OCI-LY7 (cell line): ENCODE results near the gene SCAMP2. TPM values are rescaled to one million over a fixed set of nuclear protein-coding genes. Genes with fewer than 3 reads are reported as not detected.

Source experiments
- BruUV-seq: library from RNA; stranded (reverse); fragments of 400-500 nt; replicated peaks from 2 replicates; lab custom pipeline; 2021; lab: Mats Ljungman, UMichigan
- CTCF ChIA-PET: fragments of 300-600 bp; sonication (Branson Sonifier 250); formaldehyde crosslinking; loops from one replicate; lab custom pipeline; 2022; ENCODE audit warnings: antibody characterized with exemption; ENCODE audit not compliant: unreplicated experiment; lab: Charles Lee
- POLR2A ChIA-PET: fragments of 300-600 bp; sonication (Branson Sonifier 250); formaldehyde crosslinking; loops from one replicate; lab custom pipeline; 2022; ENCODE audit warnings: antibody characterized with exemption; lab: Charles Lee
- DNase-seq: peaks from one replicate; pipeline ENCODE4 v3.0.0-alpha.2; 2015; ENCODE audit warnings: low spot score
- H2AFZ ChIP-seq: fragments of 200-600 bp; sonication (generic), shearing (Covaris generic); 2 replicates; pipeline ENCODE4 v1.6.1; 2014; ENCODE audit warnings: mild to moderate bottlenecking, antibody characterized with exemption, low read length, moderate library complexity
- H3K27ac ChIP-seq: fragments of 200-600 bp; sonication (generic); 2 replicates; pipeline ENCODE4 v1.5.1; 2014; ENCODE audit warnings: mixed run types, low read depth, mild to moderate bottlenecking, moderate library complexity, low read length, inconsistent platforms; ENCODE audit not compliant: poor library complexity, severe bottlenecking
- H3K36me3 ChIP-seq: fragments of 200-600 bp; sonication (generic); 2 replicates; pipeline ENCODE4 v1.6.1; 2014; ENCODE audit warnings: mild to moderate bottlenecking, antibody characterized with exemption, low read length, moderate library complexity, mixed read lengths; ENCODE audit not compliant: insufficient read depth
- H3K4me1 ChIP-seq: fragments of 200-600 bp; sonication (generic); 2 replicates; pipeline ENCODE4 v1.5.1; 2014; ENCODE audit warnings: mild to moderate bottlenecking, low read length; ENCODE audit not compliant: insufficient read depth, poor library complexity, severe bottlenecking
- H3K4me2 ChIP-seq: fragments of 200-600 bp; sonication (generic); 2 replicates; pipeline ENCODE4 v1.6.1; 2014; ENCODE audit warnings: mild to moderate bottlenecking, low read length
- H3K4me3 ChIP-seq: fragments of 200-600 bp; sonication (generic); 2 replicates; pipeline ENCODE4 v1.5.1; 2014; ENCODE audit warnings: mild to moderate bottlenecking, low read depth, low read length; ENCODE audit not compliant: poor library complexity, severe bottlenecking
- H3K79me2 ChIP-seq: fragments of 200-600 bp; sonication (generic); 2 replicates; pipeline ENCODE4 v1.6.1; 2016; ENCODE audit warnings: low read depth, mild to moderate bottlenecking, low read length, moderate library complexity, mixed read lengths; ENCODE audit not compliant: insufficient read depth
- H3K9me2 ChIP-seq: fragments of 200-600 bp; sonication (generic); 2 replicates; pipeline ENCODE4 v1.6.1; 2016; ENCODE audit warnings: mild to moderate bottlenecking, low read length, mixed read lengths; ENCODE audit not compliant: insufficient read depth
- H3K9me3 ChIP-seq: fragments of 200-600 bp; sonication (generic); 2 replicates; pipeline ENCODE4 v1.6.1; 2014; ENCODE audit warnings: mild to moderate bottlenecking, mixed run types, low read length, mixed read lengths
- H4K20me1 ChIP-seq: fragments of 200-600 bp; sonication (generic); 2 replicates; pipeline ENCODE4 v1.6.1; 2014; ENCODE audit warnings: mild to moderate bottlenecking, antibody characterized with exemption, low read length, moderate library complexity, mixed read lengths; ENCODE audit not compliant: insufficient read depth
- CTCF ChIP-seq: fragments of 200-600 bp; sonication (generic); conservative IDR thresholded peaks from 2 replicates; pipeline ENCODE4 v1.5.1; 2014; ENCODE audit warnings: mild to moderate bottlenecking, antibody characterized with exemption, low read length, moderate library complexity, mixed read lengths
- EZH2phosphoT487 ChIP-seq: fragments of 200-600 bp; sonication (generic); IDR thresholded peaks from 2 replicates; pipeline ENCODE4 v1.6.1; 2018; ENCODE audit warnings: low read depth, borderline replicate concordance, mild to moderate bottlenecking, mixed run types, antibody characterized with exemption, low read length, moderate library complexity, mixed read lengths
- intact Hi-C: fragments of 100-400 bp; cut with micrococcal nuclease; formaldehyde crosslinking; loops from one replicate; pipeline ENCODE4 v1.10.0; 2022; ENCODE audit not compliant: unreplicated experiment
- total RNA-seq, 2 experiments: library from RNA; depleted of rRNA in 1 of 2; stranded (reverse); fragments of >200 nt in 1 of 2; shearing (Covaris generic) in 1 of 2; gene quantifications; 2 replicates each; pipeline ENCODE4 v1.2.3, GENCODE V29; 2014 to 2022

Gene SCAMP2
- total RNA-seq, 2 experiments from 2014 or later, result 24.6 to 55.2 TPM

- Histone ChIP-seq H3K27ac (no peak overlapping the region), H3K4me2 (no peak overlapping the region), H4K20me1 (no peaks in the 10 kb centered on the region), H3K36me3 (peaks cover 2% of the 10 kb centered on the region; the same call in 1 of the 2 replicates), H3K79me2 (no peaks in the 10 kb centered on the region), H3K4me1 (peaks cover 23% of the 10 kb centered on the region), H3K4me3 (no peak overlapping the region), H3K9me3 (no peaks in the 10 kb centered on the region), H3K9me2 (no peaks in the 10 kb centered on the region), H2AFZ (no peak overlapping the region)
- intact Hi-C loops, result loop anchor here (1.0 kb wide), 2 partner anchors 64 to 200 kb away; no protein-coding TSS in a partner anchor
- BruUV-seq, result no TSS peak
- ChIA-PET CTCF (no interaction called here), POLR2A (no interaction called here)
- TF ChIP-seq CTCF, result peak; percentile 93
- no peak for TF ChIP-seq EZH2phosphoT487
- peak; percentile 53 for DNase-seq
Observed at GRCh38 chr15:74835312-74835823, 37.8 kb downstream of the SCAMP2 start.

GRCh38 chr15:74833376-74834107, 39.6 kb downstream of the SCAMP2 start:
- Histone ChIP-seq H3K36me3 (peaks cover 2% of the 10 kb centered on the region; the same call in 1 of the 2 replicates), H3K4me2 (no peak overlapping the region), H2AFZ (no peak overlapping the region), H3K9me3 (no peaks in the 10 kb centered on the region), H3K4me1 (peaks cover 23% of the 10 kb centered on the region), H4K20me1 (no peaks in the 10 kb centered on the region), H3K4me3 (no peak overlapping the region), H3K27ac (no peak overlapping the region), H3K9me2 (no peaks in the 10 kb centered on the region), H3K79me2 (no peaks in the 10 kb centered on the region)
- no TSS peak for BruUV-seq
- POLR2A ChIA-PET, result no interaction called here
- DNase-seq, result no peak
- intact Hi-C loops, result no loop called here
- no peak for TF ChIP-seq EZH2phosphoT487
- TF ChIP-seq CTCF, result no peak
- CTCF ChIA-PET, result no interaction called here

GRCh38 chr15:74832826-74833225, 40.3 kb downstream of the SCAMP2 start:
- intact Hi-C loops, result no loop called here
- ChIA-PET CTCF (no interaction called here), POLR2A (interaction anchor here (1.0 kb wide), 1 partner anchor 11 kb away, joined by 3 read pairs; no protein-coding TSS in a partner anchor)
- Histone ChIP-seq H4K20me1 (no peaks in the 10 kb centered on the region), H3K4me2 (no peak overlapping the region), H2AFZ (no peak overlapping the region), H3K79me2 (no peaks in the 10 kb centered on the region), H3K4me3 (no peak overlapping the region), H3K4me1 (peaks cover 23% of the 10 kb centered on the region), H3K27ac (no peak overlapping the region), H3K36me3 (peaks cover 2% of the 10 kb centered on the region; the same call in 1 of the 2 replicates), H3K9me3 (no peaks in the 10 kb centered on the region), H3K9me2 (no peaks in the 10 kb centered on the region)
- TF ChIP-seq CTCF, result no peak
- TF ChIP-seq EZH2phosphoT487, result no peak
- no peak for DNase-seq
- BruUV-seq, result no TSS peak
